ENCODE data around the gene SULT4A1. TPM values are rescaled to one million over a fixed set of nuclear protein-coding genes. Genes with fewer than 3 reads are reported as not detected.

SULT4A1 gene
- polyA plus RNA-seq, 1 experiment: 0.14 TPM

DNA sequence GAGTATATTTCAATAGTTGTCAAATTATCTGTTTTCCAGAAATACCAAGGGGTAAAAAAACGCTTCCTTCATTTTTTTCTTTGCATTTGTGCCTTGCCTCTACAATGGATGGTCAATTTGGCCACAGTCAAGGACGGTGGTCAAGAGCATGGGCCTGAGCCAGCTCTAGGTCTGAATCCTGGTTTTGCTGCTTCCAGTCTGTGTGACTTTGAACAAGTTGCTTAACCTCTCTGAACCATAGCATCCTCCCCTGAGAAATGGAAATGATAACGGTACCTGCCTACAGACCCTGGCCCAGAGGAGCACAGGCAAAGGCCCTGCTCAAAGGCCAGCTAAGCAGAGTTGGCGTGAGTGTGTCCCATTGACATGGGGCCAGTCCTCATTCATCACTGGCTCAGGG lies 26.4 kb upstream of the SULT4A1 start:
- Histone ChIP-seq H3K9me3 (ENCODE audit: control insufficient read depth, insufficient read depth, low read length) (no peaks in the 10 kb centered on the region; the same call in 1 of the 2 replicates), H3K27me3 (ENCODE audit: control insufficient read depth, insufficient read depth, low read length) (peaks cover 34% of the 10 kb centered on the region), H3K27ac (ENCODE audit: low read depth, low read length) (no peak overlapping the region), H3K4me3 (ENCODE audit: low read depth, low read length) (no peak overlapping the region)
- CTCF ChIA-PET: interaction anchor here (0.5 to 1.8 kb wide), 3 partner anchors 57 to 276 kb away, joined by 3 to 11 read pairs (median 4); no protein-coding TSS in a partner anchor
- DNase-seq (ENCODE audit: low read depth, low spot score): no peak
- TF ChIP-seq, protein P1, sequence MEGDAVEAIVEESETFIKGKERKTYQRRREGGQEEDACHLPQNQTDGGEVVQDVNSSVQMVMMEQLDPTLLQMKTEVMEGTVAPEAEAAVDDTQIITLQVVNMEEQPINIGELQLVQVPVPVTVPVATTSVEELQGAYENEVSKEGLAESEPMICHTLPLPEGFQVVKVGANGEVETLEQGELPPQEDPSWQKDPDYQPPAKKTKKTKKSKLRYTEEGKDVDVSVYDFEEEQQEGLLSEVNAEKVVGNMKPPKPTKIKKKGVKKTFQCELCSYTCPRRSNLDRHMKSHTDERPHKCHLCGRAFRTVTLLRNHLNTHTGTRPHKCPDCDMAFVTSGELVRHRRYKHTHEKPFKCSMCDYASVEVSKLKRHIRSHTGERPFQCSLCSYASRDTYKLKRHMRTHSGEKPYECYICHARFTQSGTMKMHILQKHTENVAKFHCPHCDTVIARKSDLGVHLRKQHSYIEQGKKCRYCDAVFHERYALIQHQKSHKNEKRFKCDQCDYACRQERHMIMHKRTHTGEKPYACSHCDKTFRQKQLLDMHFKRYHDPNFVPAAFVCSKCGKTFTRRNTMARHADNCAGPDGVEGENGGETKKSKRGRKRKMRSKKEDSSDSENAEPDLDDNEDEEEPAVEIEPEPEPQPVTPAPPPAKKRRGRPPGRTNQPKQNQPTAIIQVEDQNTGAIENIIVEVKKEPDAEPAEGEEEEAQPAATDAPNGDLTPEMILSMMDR (IDR thresholded peaks at IDR 0.05; ENCODE audit: low read depth, low read length): no peak
- POLR2A ChIA-PET: no interaction called here

DNA sequence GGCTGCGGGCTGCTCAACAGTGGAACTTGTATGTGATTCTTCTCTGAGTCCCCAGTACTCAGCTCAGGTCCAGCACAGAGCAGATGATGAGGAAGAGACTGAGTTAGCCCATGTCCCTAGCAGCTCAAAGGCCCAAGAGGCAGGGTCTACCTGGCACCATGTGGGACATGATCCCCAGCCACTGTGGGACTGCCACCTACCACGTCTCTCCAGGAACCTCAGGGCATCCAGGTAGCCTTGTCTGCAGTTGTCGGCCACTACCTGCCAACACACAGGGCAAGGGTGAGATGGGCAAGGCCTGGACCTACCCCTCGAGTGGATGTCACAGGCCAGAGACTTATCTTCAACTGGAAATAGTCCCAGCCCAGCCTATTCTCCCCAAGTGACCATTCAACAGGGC lies 25.1 kb upstream of the SULT4A1 start:
- Histone ChIP-seq H3K27ac (ENCODE audit: low read depth, low read length) (no peak overlapping the region), H3K9me3 (ENCODE audit: control insufficient read depth, insufficient read depth, low read length) (peaks cover 6% of the 10 kb centered on the region), H3K4me3 (ENCODE audit: low read depth, low read length) (no peak overlapping the region), H3K27me3 (ENCODE audit: control insufficient read depth, insufficient read depth, low read length) (peaks cover 33% of the 10 kb centered on the region)
- TF ChIP-seq, protein P1 (IDR thresholded peaks at IDR 0.05; ENCODE audit: low read depth, low read length): no peak
- ChIA-PET CTCF (interaction anchor here (1.0 to 1.2 kb wide), 2 partner anchors 9 to 60 kb away, joined by 3 to 7 read pairs; no protein-coding TSS in a partner anchor), POLR2A (no interaction called here)
- no peak for DNase-seq (ENCODE audit: low read depth, low spot score)

DNA sequence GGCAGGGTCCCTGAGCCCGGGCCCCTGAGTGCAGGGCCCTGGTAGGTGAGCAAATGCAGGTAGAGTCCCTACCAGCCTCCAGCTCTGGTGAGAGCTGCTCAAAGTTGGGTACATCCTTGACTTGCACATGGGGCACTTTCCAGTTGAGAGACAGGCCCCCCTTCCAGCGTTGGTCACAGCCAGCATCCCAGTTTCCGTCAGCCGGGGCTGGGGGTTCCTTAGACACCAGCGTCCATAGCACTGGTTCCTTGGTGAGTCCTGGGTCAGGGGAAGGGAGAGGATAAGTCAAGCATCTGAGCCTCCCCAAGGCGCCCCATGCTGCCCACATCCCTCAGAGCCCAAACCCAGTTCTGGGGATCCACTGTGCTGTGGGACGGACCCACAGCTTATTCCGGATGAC lies 23.9 kb upstream of the SULT4A1 start:
- H3K27me3 ChIP-seq (ENCODE audit: control insufficient read depth, insufficient read depth, low read length): peaks cover 21% of the 10 kb centered on the region
- no peak for DNase-seq (ENCODE audit: low read depth, low spot score)
- peaks cover 6% of the 10 kb centered on the region for H3K9me3 ChIP-seq (ENCODE audit: control insufficient read depth, insufficient read depth, low read length)
- CTCF ChIA-PET: interaction anchor here (0.6 to 1.2 kb wide), 4 partner anchors 8 to 60 kb away, joined by 3 to 7 read pairs (median 4); no protein-coding TSS in a partner anchor
- H3K27ac ChIP-seq (ENCODE audit: low read depth, low read length): no peak overlapping the region
- H3K4me3 ChIP-seq (ENCODE audit: low read depth, low read length): no peak overlapping the region
- POLR2A ChIA-PET: no interaction called here
- TF ChIP-seq, protein P1 (IDR thresholded peaks at IDR 0.05; ENCODE audit: low read depth, low read length): no peak

DNA sequence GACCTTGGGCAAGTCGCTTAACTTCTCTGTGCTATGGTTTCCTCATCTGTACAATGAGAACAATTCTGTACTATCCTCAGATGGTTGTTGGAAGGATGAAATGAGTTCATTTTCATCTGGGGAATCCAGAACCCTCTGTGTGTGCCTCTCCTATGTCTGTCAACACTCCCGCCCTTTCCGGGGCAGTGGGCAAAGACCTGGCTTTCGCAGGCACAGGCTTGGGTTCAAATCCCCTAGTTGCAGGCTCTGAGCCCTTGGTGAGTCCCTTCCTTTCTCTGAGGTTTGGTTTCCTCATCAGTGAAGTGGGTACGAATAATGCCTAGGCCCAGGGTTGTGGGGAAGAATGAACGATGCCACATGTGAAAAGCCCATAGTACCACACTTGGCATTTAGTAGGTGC lies 23.5 kb upstream of the SULT4A1 start:
- CTCF ChIA-PET: interaction anchor here (1.6 to 3.0 kb wide), 2 partner anchors 11 to 500 kb away, joined by 5 to 20 read pairs; no protein-coding TSS in a partner anchor
- H3K27ac ChIP-seq (ENCODE audit: low read depth, low read length): no peak overlapping the region
- DNase-seq (ENCODE audit: low read depth, low spot score): no peak
- TF ChIP-seq, protein P1 (IDR thresholded peaks at IDR 0.05; ENCODE audit: low read depth, low read length): no peak
- POLR2A ChIA-PET: no interaction called here
- peaks cover 18% of the 10 kb centered on the region for H3K27me3 ChIP-seq (ENCODE audit: control insufficient read depth, insufficient read depth, low read length)
- peaks cover 6% of the 10 kb centered on the region for H3K9me3 ChIP-seq (ENCODE audit: control insufficient read depth, insufficient read depth, low read length)
- H3K4me3 ChIP-seq (ENCODE audit: low read depth, low read length): no peak overlapping the region

DNA sequence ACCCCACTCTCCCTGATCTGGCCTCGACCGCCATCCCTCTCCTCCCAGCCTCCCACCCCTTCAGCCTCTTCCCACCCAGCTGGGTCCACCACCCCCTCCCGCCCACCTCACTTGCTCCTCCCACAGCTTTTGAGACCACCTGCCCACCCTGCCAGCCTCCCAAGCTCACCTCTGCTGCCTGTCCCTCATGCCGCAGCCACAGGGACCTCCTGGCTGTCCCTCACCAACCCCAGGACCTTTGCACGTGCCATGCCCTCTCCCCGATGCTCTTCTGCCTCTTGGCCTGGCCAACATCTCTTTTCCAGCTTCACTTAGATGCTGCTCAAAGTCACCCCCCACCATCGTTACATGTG lies 23.0 kb upstream of the SULT4A1 start:
- TF ChIP-seq, protein P1 (IDR thresholded peaks at IDR 0.05; ENCODE audit: low read depth, low read length): no peak
- H3K9me3 ChIP-seq (ENCODE audit: control insufficient read depth, insufficient read depth, low read length): peaks cover 6% of the 10 kb centered on the region
- H3K27ac ChIP-seq (ENCODE audit: low read depth, low read length): no peak overlapping the region

More for the DNA sequence above, 23.0 kb upstream of the SULT4A1 start:
- POLR2A ChIA-PET: no interaction called here
- CTCF ChIA-PET: interaction anchor here (0.8 to 3.0 kb wide), 14 partner anchors 9 to 500 kb away, joined by 3 to 20 read pairs (median 5); partner anchors contain the start of gene PNPLA3
- no peak for DNase-seq (ENCODE audit: low read depth, low spot score)
- Histone ChIP-seq H3K4me3 (ENCODE audit: low read depth, low read length) (no peak overlapping the region), H3K27me3 (ENCODE audit: control insufficient read depth, insufficient read depth, low read length) (peaks cover 15% of the 10 kb centered on the region)
